Panc1 (cell line): ENCODE results near the gene FAM89A.

Source experiments
- CTCF ChIP-seq: fragments of 450-650 bp; IDR thresholded peaks from 2 replicates; pipeline ENCODE4 v1.5.1; 2017; ENCODE audit warnings: mild to moderate bottlenecking
- POLR2AphosphoS5 ChIP-seq: IDR thresholded peaks from 2 replicates; pipeline ENCODE4 v1.6.1; 2012; ENCODE audit warnings: mild to moderate bottlenecking, low read depth, low read length, moderate library complexity
- REST ChIP-seq, 2 experiments: IDR thresholded peaks; 2 replicates each; pipeline ENCODE4 v1.6.1; 2011 to 2012; ENCODE audit warnings: low read depth in 2 of 2, control low read depth in 1 of 2, low read length in 1 of 2, mild to moderate bottlenecking in 1 of 2, moderate library complexity in 1 of 2; ENCODE audit not compliant: insufficient read depth in 1 of 2
- SIN3A ChIP-seq: IDR thresholded peaks from 2 replicates; pipeline ENCODE4 v1.6.1; 2012; ENCODE audit warnings: low read depth, mild to moderate bottlenecking, low read length, moderate library complexity, borderline replicate concordance; ENCODE audit not compliant: insufficient read depth

- TF ChIP-seq CTCF (no peak), POLR2AphosphoS5 (no peak), REST (IDR thresholded peaks at IDR 0.05; ENCODE audit: insufficient read depth in 1 of 2, low read depth in 2 of 2, low read length in 1 of 2) (no peak), SIN3A (no peak)
Measured at GRCh38 chr1:231028682-231029081, 11.4 kb downstream of the FAM89A start.
